Neural progenitor cell (in vitro differentiated cells): ENCODE results near the gene FHOD3. TPM values are rescaled to one million over a fixed set of nuclear protein-coding genes. Genes with fewer than 3 reads are reported as not detected.

ENCODE experiments used
- DNase-seq: peaks from one replicate; pipeline ENCODE4 v3.0.0-alpha.2; 2016; ENCODE audit warnings: low spot score
- H2AFZ ChIP-seq: fragments of 200-600 bp; sonication (generic); replicated peaks from 2 replicates; pipeline ENCODE4 v1.6.1; 2016; ENCODE audit warnings: antibody characterized with exemption
- H3F3A ChIP-seq: fragments of 200-600 bp; sonication (generic); 2 replicates; pipeline ENCODE4 v1.6.1; 2016; ENCODE audit warnings: antibody characterized with exemption, low read depth
- H3K27ac ChIP-seq: fragments of 200-600 bp; sonication (generic); 2 replicates; pipeline ENCODE4 v1.5.1; 2016; ENCODE audit warnings: mild to moderate bottlenecking
- H3K27me3 ChIP-seq: fragments of 200-600 bp; sonication (generic); 2 replicates; pipeline ENCODE4 v1.6.1; 2016; ENCODE audit warnings: mild to moderate bottlenecking, moderate library complexity
- H3K36me3 ChIP-seq: fragments of 200-600 bp; sonication (generic); 2 replicates; pipeline ENCODE4 v1.5.1; 2016
- H3K4me1 ChIP-seq: fragments of 200-600 bp; sonication (generic); 2 replicates; pipeline ENCODE4 v1.6.1; 2016; ENCODE audit warnings: mixed run types
- H3K4me2 ChIP-seq: fragments of 200-600 bp; sonication (generic); 2 replicates; pipeline ENCODE4 v1.6.1; 2016
- H3K4me3 ChIP-seq: fragments of 200-600 bp; sonication (generic); 2 replicates; pipeline ENCODE4 v1.5.1; 2016
- H3K79me2 ChIP-seq: fragments of 200-600 bp; sonication (generic); 2 replicates; pipeline ENCODE4 v1.6.1; 2016; ENCODE audit warnings: low read depth
- H3K9ac ChIP-seq: fragments of 200-600 bp; sonication (generic); 2 replicates; pipeline ENCODE4 v1.6.1; 2016
- H3K9me3 ChIP-seq: fragments of 200-600 bp; sonication (generic); 2 replicates; pipeline ENCODE4 v1.5.1; 2016; ENCODE audit warnings: low read depth
- H4K20me1 ChIP-seq: fragments of 200-600 bp; sonication (generic); 2 replicates; pipeline ENCODE4 v1.6.1; 2016; ENCODE audit warnings: low read depth
- H3K27ac Mint-ChIP-seq: 3 replicates; pipeline ENCODE4 v1.8.0; 2021; ENCODE audit warnings: mixed read lengths
- H3K27me3 Mint-ChIP-seq: 2 replicates; pipeline ENCODE4 v1.8.0; 2022; ENCODE audit warnings: low read depth, mild to moderate bottlenecking, inconsistent platforms, moderate library complexity, mixed read lengths; ENCODE audit not compliant: insufficient read depth
- H3K36me3 Mint-ChIP-seq: 3 replicates; pipeline ENCODE4 v1.8.0; 2021; ENCODE audit warnings: mixed read lengths
- H3K4me1 Mint-ChIP-seq: 3 replicates; pipeline ENCODE4 v1.8.0; 2021; ENCODE audit warnings: mixed read lengths
- H3K4me3 Mint-ChIP-seq: 3 replicates; pipeline ENCODE4 v1.8.0; 2021; ENCODE audit warnings: mild to moderate bottlenecking, moderate library complexity, mixed read lengths
- H3K9me3 Mint-ChIP-seq: 3 replicates; pipeline ENCODE4 v1.8.0; 2020; ENCODE audit warnings: mixed read lengths
- CTCF ChIP-seq: fragments of 200-600 bp; sonication (generic); IDR thresholded peaks from 2 replicates; pipeline ENCODE4 v1.5.1; 2017; ENCODE audit warnings: antibody characterized with exemption, mild to moderate bottlenecking
- EZH2 ChIP-seq: fragments of 200-600 bp; sonication (generic); IDR thresholded peaks from 2 replicates; pipeline ENCODE4 v1.6.1; 2017; ENCODE audit warnings: antibody characterized with exemption, mild to moderate bottlenecking, moderate library complexity
- EZH2phosphoT487 ChIP-seq: fragments of 200-600 bp; sonication (generic); IDR thresholded peaks from 2 replicates; pipeline ENCODE4 v1.6.1; 2017; ENCODE audit warnings: antibody characterized with exemption
- total RNA-seq: library from RNA; depleted of rRNA; stranded (reverse); fragments of >200 nt; gene quantifications from 2 replicates; pipeline ENCODE4 v1.2.3, GENCODE V29; 2015; ENCODE audit warnings: low replicate concordance

Gene FHOD3
- total RNA-seq, 1 donor from 2014 or later = 69.7 TPM

- no peaks in the 10 kb centered on the region for H3K27me3 Mint-ChIP-seq
- TF ChIP-seq EZH2 (no peak), EZH2phosphoT487 (no peak), CTCF (no peak)
Measured at GRCh38 chr18:36490897-36491296, 193.4 kb downstream of the FHOD3 start.

GRCh38 chr18:36492604-36493329 lies 195.3 kb downstream of the FHOD3 start:
- Mint-ChIP-seq H3K4me1 (peaks cover 32% of the 10 kb centered on the region), H3K27ac (no peak overlapping the region), H3K27me3 (no peaks in the 10 kb centered on the region), H3K4me3 (no peak overlapping the region), H3K36me3 (peaks cover 3% of the 10 kb centered on the region), H3K9me3 (no peaks in the 10 kb centered on the region)
- H3K27me3 ChIP-seq = no peaks in the 10 kb centered on the region
- H3K4me2 ChIP-seq = peak overlapping the region; percentile 62
- H3K4me1 ChIP-seq = peaks cover 38% of the 10 kb centered on the region
- H4K20me1 ChIP-seq = no peaks in the 10 kb centered on the region
- no peak overlapping the region for H3K9ac ChIP-seq
- no peaks in the 10 kb centered on the region for H3K36me3 ChIP-seq
- peaks cover 83% of the 10 kb centered on the region for H3K79me2 ChIP-seq
- no peak overlapping the region for H3K4me3 ChIP-seq
- peaks cover 21% of the 10 kb centered on the region for H3F3A ChIP-seq
- no peaks in the 10 kb centered on the region for H3K9me3 ChIP-seq
- no peak overlapping the region for H2AFZ ChIP-seq
- no peak for TF ChIP-seq EZH2phosphoT487
- TF ChIP-seq CTCF = no peak
- no peak for TF ChIP-seq EZH2
- DNase-seq = no peak
- no peak overlapping the region for H3K27ac ChIP-seq

More at GRCh38 chr18:36490897-36491296, 193.4 kb downstream of the FHOD3 start:
- no peak overlapping the region for H3K4me3 Mint-ChIP-seq
- H2AFZ ChIP-seq = no peak overlapping the region
- peaks cover 21% of the 10 kb centered on the region for H3F3A ChIP-seq
- H3K27ac Mint-ChIP-seq = no peak overlapping the region
- H3K9ac ChIP-seq = no peak overlapping the region
- peaks cover 33% of the 10 kb centered on the region for H3K4me1 Mint-ChIP-seq
- peaks cover 3% of the 10 kb centered on the region for H3K36me3 Mint-ChIP-seq
- H3K36me3 ChIP-seq = no peaks in the 10 kb centered on the region
- H3K4me3 ChIP-seq = no peak overlapping the region
- DNase-seq = no peak
- no peak overlapping the region for H3K27ac ChIP-seq
- H3K9me3 Mint-ChIP-seq = no peaks in the 10 kb centered on the region
- no peak overlapping the region for H3K4me2 ChIP-seq
- peaks cover 96% of the 10 kb centered on the region for H3K79me2 ChIP-seq
- H3K9me3 ChIP-seq = no peaks in the 10 kb centered on the region
- peaks cover 45% of the 10 kb centered on the region for H3K4me1 ChIP-seq
- no peaks in the 10 kb centered on the region for H4K20me1 ChIP-seq
- H3K27me3 ChIP-seq = no peaks in the 10 kb centered on the region

- Histone ChIP-seq H3K4me3 (no peak overlapping the region), H2AFZ (no peak overlapping the region), H3K9ac (no peak overlapping the region), H3K9me3 (no peaks in the 10 kb centered on the region), H3K79me2 (peaks cover 81% of the 10 kb centered on the region), H3K27me3 (no peaks in the 10 kb centered on the region), H3K27ac (peak overlapping the region; percentile 64), H4K20me1 (no peaks in the 10 kb centered on the region), H3K4me2 (peak overlapping the region; percentile 62), H3F3A (peaks cover 21% of the 10 kb centered on the region), H3K4me1 (peaks cover 32% of the 10 kb centered on the region), H3K36me3 (no peaks in the 10 kb centered on the region)
- TF ChIP-seq CTCF = no peak
- no peak for TF ChIP-seq EZH2
- no peak for TF ChIP-seq EZH2phosphoT487
- Mint-ChIP-seq H3K27ac (peak overlapping the region; percentile 8), H3K36me3 (peaks cover 3% of the 10 kb centered on the region), H3K27me3 (no peaks in the 10 kb centered on the region), H3K4me1 (peaks cover 32% of the 10 kb centered on the region), H3K4me3 (no peak overlapping the region), H3K9me3 (no peaks in the 10 kb centered on the region)
- peak; percentile 55 for DNase-seq
Measured at GRCh38 chr18:36493349-36494159, 196.0 kb downstream of the FHOD3 start.
